Panc1 (cell line): ENCODE results near the gene PCBD2.

ENCODE experiments used
- CTCF ChIP-seq: fragments of 450-650 bp; IDR thresholded peaks from 2 replicates; pipeline ENCODE4 v1.5.1; 2017; ENCODE audit warnings: mild to moderate bottlenecking
- POLR2AphosphoS5 ChIP-seq: IDR thresholded peaks from 2 replicates; pipeline ENCODE4 v1.6.1; 2012; ENCODE audit warnings: mild to moderate bottlenecking, low read depth, low read length, moderate library complexity
- REST ChIP-seq, 2 experiments: IDR thresholded peaks; 2 replicates each; pipeline ENCODE4 v1.6.1; 2011 to 2012; ENCODE audit warnings: low read depth in 2 of 2, control low read depth in 1 of 2, low read length in 1 of 2, mild to moderate bottlenecking in 1 of 2, moderate library complexity in 1 of 2; ENCODE audit not compliant: insufficient read depth in 1 of 2
- SIN3A ChIP-seq: IDR thresholded peaks from 2 replicates; pipeline ENCODE4 v1.6.1; 2012; ENCODE audit warnings: low read depth, mild to moderate bottlenecking, low read length, moderate library complexity, borderline replicate concordance; ENCODE audit not compliant: insufficient read depth
- TCF7L2 ChIP-seq: IDR thresholded peaks from 2 replicates; pipeline ENCODE4 v1.6.1; 2011; ENCODE audit warnings: mild to moderate bottlenecking, low read depth, low read length, inconsistent platforms

- TF ChIP-seq CTCF (no peak), POLR2AphosphoS5 (no peak), REST (IDR thresholded peaks at IDR 0.05; ENCODE audit: insufficient read depth in 1 of 2, low read depth in 2 of 2, low read length in 1 of 2) (no peak), TCF7L2 (no peak), SIN3A (no peak)
Observed at GRCh38 chr5:134857401-134857800, 47.5 kb upstream of the PCBD2 start.
